Gastroesophageal sphincter (tissue), 4 donors: ENCODE results near the gene PPP1R3C. TPM values are rescaled to one million over a fixed set of nuclear protein-coding genes. Genes with fewer than 3 reads are reported as not detected.

Source experiments
- ATAC-seq: fragments of 150-250 bp; one replicate; pipeline ENCODE4 v1.9.1; 2016; ENCODE audit warnings: mild to moderate bottlenecking, moderate library complexity
- H3K27ac ChIP-seq, 4 donors: fragments of 200-600 bp; sonication (generic) in 3 of 4; 1 replicate in 3 of 4; 2 replicates in 1 of 4; pipeline ENCODE4 v1.5.1; 2016 to 2019
- H3K27me3 ChIP-seq: fragments of 200-600 bp; sonication (generic); one replicate; pipeline ENCODE4 v1.5.1; 2019
- H3K36me3 ChIP-seq, 2 donors: fragments of 200-600 bp; sonication (generic); one replicate each; pipeline ENCODE4 v1.5.1; 2019; ENCODE audit warnings: control low read depth in 1 of 2
- H3K4me1 ChIP-seq, 3 donors: fragments of 200-600 bp; sonication (generic); 1 replicate in 2 of 3; 2 replicates in 1 of 3; pipeline ENCODE4 v1.5.1; 2016 to 2019; ENCODE audit warnings: control low read depth in 2 of 3
- H3K4me3 ChIP-seq, 2 donors: fragments of 200-600 bp; sonication (generic); one replicate each; pipeline ENCODE4 v1.5.1; 2019; ENCODE audit warnings: mild to moderate bottlenecking in 1 of 2, moderate library complexity in 1 of 2
- H3K9me3 ChIP-seq, 3 donors: fragments of 200-600 bp; sonication (generic); one replicate each; pipeline ENCODE4 v1.5.1; 2017 to 2019; ENCODE audit warnings: control low read depth in 2 of 3
- EP300 ChIP-seq: sonication (generic); formaldehyde crosslinking; IDR thresholded peaks from one replicate; pipeline ENCODE4 v1.6.1; 2017; ENCODE audit warnings: antibody characterized with exemption, mild to moderate bottlenecking
- POLR2A ChIP-seq, 2 donors: fragments of 450-650 bp; IDR thresholded peaks; one replicate each; pipeline ENCODE4 v1.6.1; 2017; ENCODE audit warnings: antibody characterized with exemption in 2 of 2, mild to moderate bottlenecking in 2 of 2, moderate library complexity in 1 of 2
- POLR2AphosphoS5 ChIP-seq: sonication (generic); formaldehyde crosslinking; IDR thresholded peaks from one replicate; pipeline ENCODE4 v1.6.1; 2017; ENCODE audit warnings: antibody characterized with exemption
- WGBS, 2 donors: methylation state at CpG; one replicate each; pipeline ENCODE4 v1.1.5; 2018; ENCODE audit warnings: low coverage in 1 of 2; 5-methylcytosine and 5-hydroxymethylcytosine counted together
- total RNA-seq, 4 donors: library from RNA; depleted of rRNA; stranded (reverse); fragments of >200 nt; gene quantifications; one replicate each; pipeline ENCODE4 v1.1.0, GENCODE V29; 2016
- TF ChIP-seq, protein P1 (sequence below), 4 experiments: fragments of 200-600 bp in 2 of 4; fragments of 450-650 bp in 2 of 4; sonication (generic) in 1 of 4; IDR thresholded peaks; one replicate each; pipeline ENCODE4 v1.5.1; 2017 to 2019; ENCODE audit warnings: antibody characterized with exemption in 4 of 4, mild to moderate bottlenecking in 2 of 4, moderate library complexity in 2 of 4

The PPP1R3C gene
- total RNA-seq, 4 donors from 2014 or later = 83.3 to 162 (median 96.2) TPM

DNA sequence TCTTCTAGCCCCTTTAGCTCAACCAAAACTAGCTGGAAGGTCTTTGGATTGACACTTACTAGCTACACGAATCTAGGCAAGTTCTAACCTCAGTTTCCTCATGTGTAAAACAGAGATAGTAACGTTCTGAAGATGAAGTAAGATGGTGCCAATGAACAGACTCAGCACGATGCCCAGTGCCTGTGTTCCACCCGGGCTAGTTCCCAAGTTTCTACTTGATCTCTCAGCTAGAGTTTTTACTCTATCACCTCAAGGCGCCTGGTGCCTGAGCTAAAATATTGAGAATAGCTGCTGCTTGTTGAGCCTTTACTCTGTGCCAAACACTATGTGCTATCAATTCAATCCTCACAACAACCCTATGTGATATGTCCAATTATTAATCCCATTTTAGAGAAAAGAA lies 1.4 kb upstream of the PPP1R3C start:
- TF ChIP-seq POLR2AphosphoS5 (no peak), POLR2A (IDR thresholded peaks at IDR 0.05) (no peak)
- Histone ChIP-seq H3K9me3 (no peaks in the 10 kb centered on the region), H3K27me3 (no peaks in the 10 kb centered on the region), H3K4me3 (no peak overlapping the region), H3K36me3 (peaks cover 0 to 14% of the 10 kb centered on the region in 2 donors), H3K4me1 (peaks cover 0 to 35% (median 5%) of the 10 kb centered on the region in 3 donors), H3K27ac (peak overlapping the region; percentile 63 to 89 (median 86))
- no peak for ATAC-seq
- WGBS, 2 donors = 57 to 73% methylated on average over 2 to 5 of the region's 5 CpGs

DNA sequence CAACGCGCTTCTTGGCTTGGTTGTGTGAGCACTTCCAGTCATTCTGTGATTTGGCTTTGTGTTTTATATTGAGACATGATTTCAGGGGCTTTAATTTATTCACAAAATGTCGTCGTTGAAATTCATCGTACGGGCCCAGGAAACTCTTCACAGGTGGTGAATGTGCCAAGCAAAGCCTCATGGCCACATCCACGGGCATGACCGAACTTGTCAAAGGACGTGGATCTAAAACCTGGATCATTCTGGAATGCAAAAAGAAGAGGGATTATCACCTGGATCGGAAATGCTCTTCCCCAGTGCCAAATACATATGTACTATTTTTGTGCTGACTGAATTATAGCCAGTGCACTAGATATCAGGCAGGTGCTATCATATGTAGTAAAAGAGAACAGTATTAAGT lies 2.2 kb downstream of the PPP1R3C start:
- no peak for ATAC-seq
- no peaks in the 10 kb centered on the region for H3K9me3 ChIP-seq
- H3K36me3 ChIP-seq = peaks cover 0 to 35% of the 10 kb centered on the region in 2 donors
- TF ChIP-seq POLR2A (IDR thresholded peaks at IDR 0.05) (no peak), POLR2AphosphoS5 (no peak), EP300 (no peak)
- TF ChIP-seq, protein P1, sequence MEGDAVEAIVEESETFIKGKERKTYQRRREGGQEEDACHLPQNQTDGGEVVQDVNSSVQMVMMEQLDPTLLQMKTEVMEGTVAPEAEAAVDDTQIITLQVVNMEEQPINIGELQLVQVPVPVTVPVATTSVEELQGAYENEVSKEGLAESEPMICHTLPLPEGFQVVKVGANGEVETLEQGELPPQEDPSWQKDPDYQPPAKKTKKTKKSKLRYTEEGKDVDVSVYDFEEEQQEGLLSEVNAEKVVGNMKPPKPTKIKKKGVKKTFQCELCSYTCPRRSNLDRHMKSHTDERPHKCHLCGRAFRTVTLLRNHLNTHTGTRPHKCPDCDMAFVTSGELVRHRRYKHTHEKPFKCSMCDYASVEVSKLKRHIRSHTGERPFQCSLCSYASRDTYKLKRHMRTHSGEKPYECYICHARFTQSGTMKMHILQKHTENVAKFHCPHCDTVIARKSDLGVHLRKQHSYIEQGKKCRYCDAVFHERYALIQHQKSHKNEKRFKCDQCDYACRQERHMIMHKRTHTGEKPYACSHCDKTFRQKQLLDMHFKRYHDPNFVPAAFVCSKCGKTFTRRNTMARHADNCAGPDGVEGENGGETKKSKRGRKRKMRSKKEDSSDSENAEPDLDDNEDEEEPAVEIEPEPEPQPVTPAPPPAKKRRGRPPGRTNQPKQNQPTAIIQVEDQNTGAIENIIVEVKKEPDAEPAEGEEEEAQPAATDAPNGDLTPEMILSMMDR (IDR thresholded peaks at IDR 0.05) = no peak
- peak overlapping the region; percentile 76 to 87 (median 81) for H3K27ac ChIP-seq
- whole genome bisulfite sequencing, 2 donors = 63 to 94% methylated on average over 6 to 8 of the region's 10 CpGs
- peaks cover 0 to 59% (median 7%) of the 10 kb centered on the region in 3 donors for H3K4me1 ChIP-seq
- no peaks in the 10 kb centered on the region for H3K27me3 ChIP-seq
- peak overlapping the region; percentile 62 to 72 for H3K4me3 ChIP-seq

DNA sequence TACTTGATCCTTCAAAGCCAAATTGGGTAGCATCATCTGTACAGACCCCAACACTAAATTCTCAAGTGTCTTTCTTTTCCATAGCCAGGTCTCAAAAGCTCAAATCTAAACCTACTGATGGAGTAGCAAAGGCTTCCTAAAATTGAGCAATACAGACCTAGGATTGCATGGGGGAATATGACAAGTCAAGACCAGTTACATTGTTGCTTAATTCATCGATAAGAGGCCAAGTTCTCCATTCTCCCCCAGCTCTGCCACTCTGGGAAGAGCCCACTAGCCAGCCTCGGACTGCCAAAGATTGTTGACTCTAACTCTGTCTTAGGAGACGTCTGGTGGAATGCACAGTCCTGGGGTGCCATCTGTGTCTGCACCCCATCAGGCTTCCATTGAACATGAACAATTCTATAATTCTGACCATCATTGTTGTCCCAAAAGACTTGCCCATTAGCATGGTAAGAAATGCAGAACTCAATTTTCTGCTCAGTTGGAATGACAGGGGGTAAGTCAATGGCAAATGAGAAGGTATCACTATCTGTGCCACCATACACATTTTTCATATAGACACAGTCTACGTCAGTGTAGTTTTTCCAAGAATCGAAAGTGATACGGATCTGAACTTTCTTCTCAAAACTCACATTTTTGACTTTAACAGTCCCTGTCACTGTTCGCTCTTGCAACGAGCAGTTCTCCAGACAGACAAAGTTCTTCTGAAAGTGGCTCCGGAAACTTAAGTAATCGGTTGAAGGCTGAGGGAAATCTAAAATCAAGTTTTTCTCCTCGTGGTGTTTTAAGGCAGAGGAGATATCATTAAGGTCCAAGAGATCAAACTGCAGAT lies 2.9 kb downstream of the PPP1R3C start:
- Histone ChIP-seq H3K4me3 (peak overlapping the region; percentile 62 to 72), H3K36me3 (peaks cover 0 to 42% of the 10 kb centered on the region in 2 donors), H3K27ac (peak overlapping the region; percentile 76 to 87 (median 81)), H3K4me1 (peaks cover 0 to 52% (median 7%) of the 10 kb centered on the region in 3 donors), H3K27me3 (no peaks in the 10 kb centered on the region), H3K9me3 (no peaks in the 10 kb centered on the region)
- ATAC-seq = no peak
- TF ChIP-seq, protein P1 (IDR thresholded peaks at IDR 0.05) = no peak
- TF ChIP-seq POLR2AphosphoS5 (no peak), EP300 (no peak), POLR2A (IDR thresholded peaks at IDR 0.05) (no peak)
- 77 to 79% methylated on average over 9 of the region's 11 CpGs for whole genome bisulfite sequencing, 2 donors

DNA sequence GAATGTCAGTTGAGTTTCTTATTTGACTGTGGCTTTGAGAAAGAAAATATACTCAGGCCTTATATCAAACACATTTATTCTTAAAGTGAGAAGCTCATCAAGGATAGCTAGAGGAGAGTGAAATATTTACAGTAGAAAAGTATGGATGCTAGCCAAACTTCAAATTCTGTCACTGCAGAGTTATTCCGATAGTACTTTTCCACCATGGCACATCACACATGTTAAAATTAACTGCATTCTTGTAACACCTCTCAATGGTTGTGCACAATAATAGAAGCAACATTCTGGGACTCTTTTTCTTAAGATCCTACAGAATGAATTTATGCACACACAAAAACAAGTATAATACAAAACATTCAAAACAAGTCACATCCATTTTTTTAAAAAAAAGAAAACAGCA lies 4.5 kb downstream of the PPP1R3C start:
- peaks cover 0 to 36% (median 3%) of the 10 kb centered on the region in 3 donors for H3K4me1 ChIP-seq
- H3K27me3 ChIP-seq = no peaks in the 10 kb centered on the region
- peaks cover 0 to 56% of the 10 kb centered on the region in 2 donors for H3K36me3 ChIP-seq
- no peak for ATAC-seq
- H3K4me3 ChIP-seq = peak overlapping the region; percentile 62 to 72
- no peak for TF ChIP-seq POLR2AphosphoS5
- no peak for TF ChIP-seq POLR2A (IDR thresholded peaks at IDR 0.05)
- TF ChIP-seq EP300 = no peak
- TF ChIP-seq, protein P1 (IDR thresholded peaks at IDR 0.05) = no peak
- peak overlapping the region; percentile 76 to 87 (median 81) for H3K27ac ChIP-seq
- no peaks in the 10 kb centered on the region for H3K9me3 ChIP-seq
- WGBS, 2 donors = 21 to 35% methylated on average over 1 of the region's 1 CpG

DNA sequence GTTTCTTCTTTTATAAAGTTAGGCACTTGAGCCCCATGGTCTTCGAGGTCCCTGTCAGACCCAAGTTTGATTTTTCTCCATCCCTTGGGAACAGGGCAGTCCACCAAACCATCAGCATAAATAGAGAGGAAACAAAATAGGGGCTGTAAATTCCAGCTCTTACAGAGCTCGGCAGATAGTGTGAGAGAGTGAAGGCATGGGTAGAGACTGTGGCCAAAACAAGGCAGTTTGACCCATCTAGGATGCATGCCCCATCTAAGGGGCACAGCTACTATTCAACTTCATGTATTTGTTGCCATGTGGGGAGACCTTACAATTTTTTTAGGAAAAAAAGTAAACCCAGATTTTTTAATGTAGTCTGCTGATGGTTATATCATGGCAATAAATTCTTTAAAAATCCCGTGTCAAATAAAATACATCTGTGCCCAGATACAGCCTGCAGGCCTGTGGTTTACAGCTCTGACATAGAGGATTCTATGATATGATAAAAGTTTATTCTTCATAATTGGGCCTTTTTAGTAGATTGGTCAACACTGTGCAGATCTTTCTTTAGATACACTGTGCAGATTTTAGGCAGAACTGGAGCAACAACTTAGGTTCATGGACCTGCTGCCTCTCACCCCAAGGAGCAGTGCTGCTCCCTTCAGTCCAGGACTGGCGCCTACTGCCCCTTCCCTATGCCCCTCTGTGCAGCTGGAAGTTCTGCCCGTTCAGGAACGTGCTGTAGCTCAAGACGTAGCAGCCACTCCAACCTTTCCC lies 5.3 kb downstream of the PPP1R3C start:
- ATAC-seq = no peak
- Histone ChIP-seq H3K9me3 (peaks cover 0 to 3% (median 0%) of the 10 kb centered on the region in 3 donors), H3K4me3 (peak overlapping the region; percentile 25 to 62), H3K4me1 (peaks cover 0 to 33% (median 3%) of the 10 kb centered on the region in 3 donors), H3K27me3 (no peaks in the 10 kb centered on the region), H3K36me3 (peaks cover 0 to 56% of the 10 kb centered on the region in 2 donors), H3K27ac (peak overlapping the region in 3 of 4 donors; percentile 55 to 87 (median 85))
- WGBS, 2 donors = 48 to 49% methylated on average over 3 to 7 of the region's 7 CpGs
- TF ChIP-seq, protein P1 (IDR thresholded peaks at IDR 0.05) = peak in 1 of 4 experiments; percentile 13
- TF ChIP-seq EP300 (no peak), POLR2A (IDR thresholded peaks at IDR 0.05) (no peak), POLR2AphosphoS5 (no peak)
